ENCODE measurements around the gene RWDD4. TPM values are rescaled to one million over a fixed set of nuclear protein-coding genes. Genes with fewer than 3 reads are reported as not detected.
A peak's percentile ranks its signal among the peaks of the same experiment; 100 is the strongest.

RWDD4 gene
- total RNA-seq, 2 donors from 2014 or later: 24.4 to 27.6 TPM

DNA sequence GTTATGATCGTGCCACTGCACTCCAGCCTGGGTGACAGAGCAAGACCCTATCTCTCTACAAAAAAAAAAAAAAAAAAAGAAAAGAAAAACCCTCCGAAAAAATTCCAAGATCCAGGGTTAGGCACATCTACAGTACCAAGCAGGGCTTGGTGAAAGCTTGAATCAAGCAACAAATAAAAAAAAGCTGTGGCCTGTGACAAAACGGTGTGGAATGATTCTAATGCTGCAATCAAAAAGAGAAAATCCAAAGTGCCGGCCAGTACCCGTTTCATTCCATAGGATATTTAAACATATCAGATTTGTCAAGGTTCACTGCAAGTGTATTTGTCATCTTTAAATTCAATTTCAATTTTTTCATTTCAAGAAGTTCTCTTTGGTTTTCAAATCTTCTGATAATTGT lies 20.5 kb downstream of the RWDD4 start:
- intact Hi-C loops (cut with DNase I): no loop called here
- no peak for DNase-seq (ENCODE audit: low spot score)
- Histone ChIP-seq H3K9me3 (no peaks in the 10 kb centered on the region), H3K27me3 (replicated peaks; ENCODE audit: insufficient read depth) (no peaks in the 10 kb centered on the region), H3K27ac (no peak overlapping the region), H3K4me1 (replicated peaks) (no peaks in the 10 kb centered on the region), H3K36me3 (no peaks in the 10 kb centered on the region), H3K4me3 (no peak overlapping the region)
- 80% methylated on average over 5 of the region's 5 CpGs for WGBS
- TF ChIP-seq POLR2A (IDR thresholded peaks at IDR 0.05) (no peak), POLR2AphosphoS5 (IDR thresholded peaks at IDR 0.05) (no peak)
- TF ChIP-seq, protein P1, sequence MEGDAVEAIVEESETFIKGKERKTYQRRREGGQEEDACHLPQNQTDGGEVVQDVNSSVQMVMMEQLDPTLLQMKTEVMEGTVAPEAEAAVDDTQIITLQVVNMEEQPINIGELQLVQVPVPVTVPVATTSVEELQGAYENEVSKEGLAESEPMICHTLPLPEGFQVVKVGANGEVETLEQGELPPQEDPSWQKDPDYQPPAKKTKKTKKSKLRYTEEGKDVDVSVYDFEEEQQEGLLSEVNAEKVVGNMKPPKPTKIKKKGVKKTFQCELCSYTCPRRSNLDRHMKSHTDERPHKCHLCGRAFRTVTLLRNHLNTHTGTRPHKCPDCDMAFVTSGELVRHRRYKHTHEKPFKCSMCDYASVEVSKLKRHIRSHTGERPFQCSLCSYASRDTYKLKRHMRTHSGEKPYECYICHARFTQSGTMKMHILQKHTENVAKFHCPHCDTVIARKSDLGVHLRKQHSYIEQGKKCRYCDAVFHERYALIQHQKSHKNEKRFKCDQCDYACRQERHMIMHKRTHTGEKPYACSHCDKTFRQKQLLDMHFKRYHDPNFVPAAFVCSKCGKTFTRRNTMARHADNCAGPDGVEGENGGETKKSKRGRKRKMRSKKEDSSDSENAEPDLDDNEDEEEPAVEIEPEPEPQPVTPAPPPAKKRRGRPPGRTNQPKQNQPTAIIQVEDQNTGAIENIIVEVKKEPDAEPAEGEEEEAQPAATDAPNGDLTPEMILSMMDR (IDR thresholded peaks at IDR 0.05): no peak

DNA sequence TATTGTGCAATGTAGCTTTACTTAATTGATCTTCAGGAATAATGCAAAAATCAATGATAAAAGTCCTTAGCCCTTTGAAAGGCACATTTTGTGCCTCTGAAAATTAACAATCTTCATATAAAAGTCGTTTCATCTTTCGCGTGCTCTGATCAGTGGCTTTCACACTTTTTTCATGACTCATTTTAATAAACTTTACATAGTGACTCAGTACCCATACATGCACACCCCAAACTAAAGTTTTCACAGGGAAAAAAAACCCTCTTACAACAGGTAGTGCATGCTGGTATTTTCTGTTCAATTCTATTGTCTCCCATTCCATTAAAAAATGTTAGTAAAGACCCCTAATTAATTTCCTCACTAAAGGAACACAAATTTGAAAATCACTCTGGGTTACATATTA lies 21.5 kb downstream of the RWDD4 start:
- TF ChIP-seq POLR2AphosphoS5 (IDR thresholded peaks at IDR 0.05) (no peak), POLR2A (IDR thresholded peaks at IDR 0.05) (no peak)
- TF ChIP-seq, protein P1 (IDR thresholded peaks at IDR 0.05): no peak
- Histone ChIP-seq H3K27me3 (replicated peaks; ENCODE audit: insufficient read depth) (no peaks in the 10 kb centered on the region), H3K4me1 (replicated peaks) (no peaks in the 10 kb centered on the region), H3K27ac (no peak overlapping the region), H3K36me3 (no peaks in the 10 kb centered on the region), H3K9me3 (no peaks in the 10 kb centered on the region), H3K4me3 (no peak overlapping the region)
- DNase-seq (ENCODE audit: low spot score): no peak
- intact Hi-C loops (cut with DNase I): no loop called here
- 29% methylated on average over 3 of the region's 3 CpGs for WGBS

DNA sequence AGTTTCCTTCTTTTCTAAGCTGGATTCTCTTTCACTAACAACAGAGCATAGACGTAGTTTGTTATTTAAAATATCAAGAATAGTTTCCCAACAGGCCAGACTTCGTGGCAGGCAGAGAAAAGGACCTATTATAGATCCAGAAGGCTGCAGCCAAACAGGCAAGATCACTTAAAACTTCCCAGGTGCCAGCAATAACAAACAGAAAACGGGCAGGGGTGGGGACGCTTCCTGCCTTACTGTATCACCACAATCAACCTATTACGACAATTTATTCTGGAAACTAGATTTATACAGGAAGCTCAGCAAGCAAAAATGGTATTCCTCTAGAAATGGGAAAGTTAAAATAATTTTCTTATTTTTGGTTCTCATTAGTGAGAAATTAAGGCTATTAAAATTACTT lies 22.1 kb downstream of the RWDD4 start:
- Histone ChIP-seq H3K27ac (peak overlapping the region; percentile 67 to 72), H3K27me3 (replicated peaks; ENCODE audit: insufficient read depth) (no peaks in the 10 kb centered on the region), H3K36me3 (no peaks in the 10 kb centered on the region), H3K9me3 (no peaks in the 10 kb centered on the region), H3K4me1 (replicated peaks) (no peaks in the 10 kb centered on the region), H3K4me3 (peak overlapping the region; percentile 10 to 25)
- TF ChIP-seq POLR2A (IDR thresholded peaks at IDR 0.05) (no peak), POLR2AphosphoS5 (IDR thresholded peaks at IDR 0.05) (no peak)
- TF ChIP-seq, protein P1 (IDR thresholded peaks at IDR 0.05): no peak
- 8% methylated on average over 5 of the region's 5 CpGs for WGBS
- intact Hi-C loops (cut with DNase I): no loop called here
- DNase-seq (ENCODE audit: low spot score): no peak

DNA sequence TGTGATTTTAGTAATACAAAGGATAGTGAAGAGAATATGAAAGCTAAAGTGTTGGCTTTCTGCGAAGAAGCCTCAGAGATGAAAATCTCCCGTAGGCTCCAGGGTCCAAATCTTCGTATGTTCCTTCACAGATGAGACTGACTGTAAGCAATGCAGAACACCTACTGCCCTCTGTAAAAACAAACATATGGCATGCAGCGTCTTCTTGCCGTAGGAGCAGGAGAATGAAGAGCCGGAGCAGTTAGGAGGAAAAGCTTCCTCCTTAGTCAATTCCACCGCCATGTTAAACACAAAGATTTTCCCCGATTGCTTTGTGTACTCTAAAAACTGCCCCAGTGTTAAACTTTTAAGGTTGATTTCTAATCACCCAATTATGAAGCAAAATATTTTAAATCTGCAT lies 22.5 kb downstream of the RWDD4 start:
- Histone ChIP-seq H3K27ac (peak overlapping the region; percentile 67 to 72), H3K4me3 (peak overlapping the region; percentile 10 to 25), H3K36me3 (no peaks in the 10 kb centered on the region), H3K9me3 (no peaks in the 10 kb centered on the region), H3K27me3 (replicated peaks; ENCODE audit: insufficient read depth) (no peaks in the 10 kb centered on the region), H3K4me1 (replicated peaks) (no peaks in the 10 kb centered on the region)
- 32% methylated on average over 8 of the region's 8 CpGs for WGBS
- intact Hi-C loops (cut with DNase I): no loop called here
- DNase-seq (ENCODE audit: low spot score): peak; percentile 40
- TF ChIP-seq POLR2AphosphoS5 (IDR thresholded peaks at IDR 0.05) (peak; percentile 54), POLR2A (IDR thresholded peaks at IDR 0.05) (no peak)
- TF ChIP-seq, protein P1 (IDR thresholded peaks at IDR 0.05): peak in 2 of 4 experiments; percentile 8 to 26

DNA sequence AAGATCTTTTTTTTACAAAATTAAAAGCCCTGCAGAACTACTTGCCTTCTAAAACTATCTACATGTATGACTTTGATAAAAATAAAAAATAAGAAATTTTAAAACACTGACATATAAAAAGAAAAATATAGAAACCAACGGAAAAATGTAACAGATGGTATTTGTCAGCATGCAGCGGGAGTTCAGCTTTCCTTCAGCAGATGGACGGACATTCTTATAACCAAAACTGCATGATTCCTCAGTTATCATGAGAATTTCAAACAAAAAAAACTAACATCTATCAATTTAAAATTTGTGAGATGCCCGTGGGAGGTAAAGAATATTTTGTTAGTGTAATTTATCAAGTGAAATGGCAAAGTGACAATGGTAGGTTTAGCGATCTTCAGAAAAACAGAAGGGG lies 23.2 kb downstream of the RWDD4 start:
- TF ChIP-seq POLR2AphosphoS5 (IDR thresholded peaks at IDR 0.05) (no peak), POLR2A (IDR thresholded peaks at IDR 0.05) (no peak)
- TF ChIP-seq, protein P1 (IDR thresholded peaks at IDR 0.05): no peak
- no peaks in the 10 kb centered on the region for H3K27me3 ChIP-seq (replicated peaks; ENCODE audit: insufficient read depth)
- DNase-seq (ENCODE audit: low spot score): no peak
- 90% methylated on average over 5 of the region's 5 CpGs for WGBS
- no peaks in the 10 kb centered on the region for H3K9me3 ChIP-seq
- intact Hi-C loops (cut with DNase I): no loop called here
- no peaks in the 10 kb centered on the region for H3K36me3 ChIP-seq
- H3K27ac ChIP-seq: peak overlapping the region in 1 of 2 donors; percentile 67
- H3K4me1 ChIP-seq (replicated peaks): no peaks in the 10 kb centered on the region
- H3K4me3 ChIP-seq: no peak overlapping the region

Measured in prostate gland (tissue), 2 donors.